ENCODE results near the gene MAGI2. TPM values are rescaled to one million over a fixed set of nuclear protein-coding genes. Genes with fewer than 3 reads are reported as not detected.

MAGI2 gene
- total RNA-seq, 1 experiment from 2014 or later = 0.22 TPM

DNA sequence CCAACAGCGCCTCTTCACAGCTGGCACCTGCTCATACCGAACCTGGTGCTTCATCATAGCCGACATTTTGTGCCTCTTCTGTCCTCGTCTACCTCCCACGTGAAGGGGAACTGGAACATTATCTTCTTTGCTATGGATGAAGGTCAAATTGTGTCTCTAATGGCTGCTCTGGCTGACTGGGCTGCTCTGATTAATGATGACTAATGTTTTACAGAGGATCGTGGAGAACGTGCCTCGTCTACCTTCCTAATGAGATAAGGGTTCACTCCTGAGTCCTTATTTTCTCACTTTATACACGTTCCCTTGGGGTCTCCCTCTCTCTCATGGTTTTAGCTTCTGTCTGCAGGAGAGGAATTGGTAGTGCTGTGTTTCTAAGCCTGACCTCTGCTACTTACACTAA, 1234.6 kb downstream of the MAGI2 start (continued):
- TF ChIP-seq, protein P1, sequence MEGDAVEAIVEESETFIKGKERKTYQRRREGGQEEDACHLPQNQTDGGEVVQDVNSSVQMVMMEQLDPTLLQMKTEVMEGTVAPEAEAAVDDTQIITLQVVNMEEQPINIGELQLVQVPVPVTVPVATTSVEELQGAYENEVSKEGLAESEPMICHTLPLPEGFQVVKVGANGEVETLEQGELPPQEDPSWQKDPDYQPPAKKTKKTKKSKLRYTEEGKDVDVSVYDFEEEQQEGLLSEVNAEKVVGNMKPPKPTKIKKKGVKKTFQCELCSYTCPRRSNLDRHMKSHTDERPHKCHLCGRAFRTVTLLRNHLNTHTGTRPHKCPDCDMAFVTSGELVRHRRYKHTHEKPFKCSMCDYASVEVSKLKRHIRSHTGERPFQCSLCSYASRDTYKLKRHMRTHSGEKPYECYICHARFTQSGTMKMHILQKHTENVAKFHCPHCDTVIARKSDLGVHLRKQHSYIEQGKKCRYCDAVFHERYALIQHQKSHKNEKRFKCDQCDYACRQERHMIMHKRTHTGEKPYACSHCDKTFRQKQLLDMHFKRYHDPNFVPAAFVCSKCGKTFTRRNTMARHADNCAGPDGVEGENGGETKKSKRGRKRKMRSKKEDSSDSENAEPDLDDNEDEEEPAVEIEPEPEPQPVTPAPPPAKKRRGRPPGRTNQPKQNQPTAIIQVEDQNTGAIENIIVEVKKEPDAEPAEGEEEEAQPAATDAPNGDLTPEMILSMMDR (IDR thresholded peaks at IDR 0.05 in 2 of 3, conservative IDR thresholded peaks at IDR 0.05 in 1 of 3; ENCODE audit: borderline replicate concordance in 1 of 3, insufficient read depth in 1 of 3, low read depth in 2 of 3, low read length in 2 of 3) = no peak
- TF ChIP-seq EZH2phosphoT487 (IDR thresholded peaks at IDR 0.05; ENCODE audit: borderline replicate concordance) = no peak
- TF ChIP-seq, protein P2, sequence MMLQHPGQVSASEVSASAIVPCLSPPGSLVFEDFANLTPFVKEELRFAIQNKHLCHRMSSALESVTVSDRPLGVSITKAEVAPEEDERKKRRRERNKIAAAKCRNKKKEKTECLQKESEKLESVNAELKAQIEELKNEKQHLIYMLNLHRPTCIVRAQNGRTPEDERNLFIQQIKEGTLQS (IDR thresholded peaks at IDR 0.05) = no peak
- no peak for TF ChIP-seq ZNF274 (IDR thresholded peaks at IDR 0.05; ENCODE audit: low read depth, low read length)
- no peak for TF ChIP-seq EGR1 (IDR thresholded peaks at IDR 0.05; ENCODE audit: low read depth)
- TF ChIP-seq POLR2AphosphoS5 (IDR thresholded peaks at IDR 0.05; ENCODE audit: low read depth, low read length) = no peak
- TF ChIP-seq CEBPB (IDR thresholded peaks at IDR 0.05; ENCODE audit: low read depth) = no peak
- no peak for TF ChIP-seq YY1 (IDR thresholded peaks at IDR 0.05; ENCODE audit: extremely low read depth, insufficient replicate concordance, low read depth, low read length)
- TF ChIP-seq RAD21 (IDR thresholded peaks at IDR 0.05; ENCODE audit: low read depth) = no peak

DNA sequence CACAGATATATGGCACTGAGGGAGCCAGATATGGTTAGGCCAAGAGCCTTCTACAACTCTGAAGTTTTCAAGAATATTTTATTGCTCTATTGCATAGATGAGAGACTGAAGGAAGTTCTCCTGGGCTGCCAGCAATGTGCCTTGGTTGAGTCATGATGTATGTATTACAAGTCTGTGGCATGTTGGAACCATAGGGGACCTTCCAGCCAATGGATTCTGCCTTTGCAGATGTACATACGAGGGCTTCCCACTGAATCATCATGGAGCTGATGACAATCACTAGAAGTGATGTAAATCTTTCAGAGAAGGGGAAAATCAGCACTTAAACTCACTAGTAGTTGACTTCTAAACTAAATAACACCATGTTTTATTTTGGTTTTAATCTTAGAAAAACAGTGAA, 1235.4 kb downstream of the MAGI2 start:
- Histone ChIP-seq H2AFZ (ENCODE audit: low read depth, low read length, poor library complexity, severe bottlenecking) (no peak overlapping the region), H3K27me3 (ENCODE audit: insufficient read depth, low read length) (peaks cover 51% of the 10 kb centered on the region; the same call in 1 of the 2 replicates), H3K9me2 (ENCODE audit: insufficient read depth) (no peaks in the 10 kb centered on the region), H3K4me3 (replicated peaks in 1 of 2; ENCODE audit: low read depth in 1 of 2, low read length in 2 of 2) (no peak overlapping the region), H4K20me1 (ENCODE audit: insufficient read depth) (no peaks in the 10 kb centered on the region), H3K9me3 (ENCODE audit: control insufficient read depth in 1 of 2, insufficient read depth in 1 of 2, low read depth in 1 of 2, low read length in 2 of 2) (no peaks in the 10 kb centered on the region), H3K36me3 (ENCODE audit: control insufficient read depth in 1 of 2, insufficient read depth in 2 of 2, low read length in 2 of 2) (no peaks in the 10 kb centered on the region), H3K9ac (ENCODE audit: low read length) (no peak overlapping the region), H3K4me1 (ENCODE audit: control insufficient read depth in 1 of 2, insufficient read depth in 2 of 2, low read length in 2 of 2) (no peaks in the 10 kb centered on the region), H3K4me2 (ENCODE audit: low read length) (no peak overlapping the region), H3K79me2 (ENCODE audit: insufficient read depth, low read length) (no peaks in the 10 kb centered on the region), H3K27ac (ENCODE audit: low read depth, low read length) (no peak overlapping the region)
- POLR2A ChIA-PET = no interaction called here
- DNase-seq (ENCODE audit: low read depth, low spot score) (no peak), ATAC-seq (no peak)
- intact Hi-C loops (cut with micrococcal nuclease) = no loop called here
- RAD21 ChIA-PET (ENCODE audit: low non-redundant PET in 1 of 2, low total read pairs in 2 of 2, uncharacterized antibody in 2 of 2, unreplicated experiment in 2 of 2) = no interaction called here
- TF ChIP-seq, protein P2 (IDR thresholded peaks at IDR 0.05) = no peak
- TF ChIP-seq JUND (IDR thresholded peaks at IDR 0.05) (no peak), SIN3A (IDR thresholded peaks at IDR 0.05; ENCODE audit: low read depth) (no peak)
- BruUV-seq (replicated peaks) = no TSS peak
- CTCF ChIA-PET = no interaction called here
